Effector memory CD4-positive, alpha-beta T cell (primary cell): ENCODE data around the gene IL4I1.

Experiments
- DNase-seq, 3 donors: peaks; one replicate each; pipeline ENCODE4 v3.0.0-alpha.2; 2020
- H3K27ac ChIP-seq: 2 replicates; pipeline ENCODE4 v1.7.0; 2013; ENCODE audit warnings: mild to moderate bottlenecking, low read length, moderate library complexity; ENCODE audit not compliant: insufficient read depth, poor library complexity, severe bottlenecking
- H3K27me3 ChIP-seq: replicated peaks from 2 replicates; pipeline ENCODE4 v1.7.0; 2013; ENCODE audit warnings: mild to moderate bottlenecking, low read length; ENCODE audit not compliant: insufficient read depth, control insufficient read depth, poor library complexity, severe bottlenecking
- H3K36me3 ChIP-seq: 2 replicates; pipeline ENCODE4 v1.7.0; 2013; ENCODE audit warnings: mild to moderate bottlenecking, low read length, moderate library complexity; ENCODE audit not compliant: control insufficient read depth, insufficient read depth
- H3K4me1 ChIP-seq: 2 replicates; pipeline ENCODE4 v1.7.0; 2013; ENCODE audit warnings: low read length, mild to moderate bottlenecking; ENCODE audit not compliant: control insufficient read depth, insufficient read depth, poor library complexity, severe bottlenecking
- H3K4me3 ChIP-seq: 2 replicates; pipeline ENCODE4 v1.7.0; 2013; ENCODE audit warnings: low read length, low read depth, mild to moderate bottlenecking; ENCODE audit not compliant: insufficient read depth, poor library complexity, severe bottlenecking
- H3K9me3 ChIP-seq: 2 replicates; pipeline ENCODE4 v1.7.0; 2013; ENCODE audit warnings: mild to moderate bottlenecking, low read length, moderate library complexity; ENCODE audit not compliant: control insufficient read depth

IL4I1 gene

DNA sequence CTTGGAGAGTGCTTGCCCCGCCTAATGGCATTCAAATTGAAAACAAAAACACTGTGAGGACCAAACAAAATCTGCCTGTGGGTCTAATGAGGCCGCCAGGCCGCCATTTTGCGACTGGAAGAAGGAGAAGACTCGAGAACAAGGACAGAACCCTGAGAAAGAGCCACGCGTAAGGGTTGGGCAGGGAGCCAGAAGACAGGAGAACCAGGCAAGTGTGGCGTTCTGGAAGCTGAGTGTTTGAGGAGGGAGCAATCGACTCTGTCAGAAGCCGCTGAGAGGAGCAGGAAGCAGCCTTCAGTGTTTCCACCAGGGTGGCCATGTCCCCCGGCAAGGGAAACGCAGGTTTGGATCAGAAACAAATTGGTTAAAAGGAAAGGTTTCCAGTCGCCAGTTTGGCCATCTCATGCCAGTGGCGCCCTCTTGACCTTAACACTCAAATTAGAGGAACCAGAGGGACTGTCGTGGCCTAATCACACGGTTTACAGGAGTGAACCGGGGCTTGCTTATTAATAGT is 55.9 kb downstream of the IL4I1 start:
- Histone ChIP-seq H3K27me3 (no peaks in the 10 kb centered on the region), H3K27ac (no peak overlapping the region), H3K36me3 (peaks cover 26% of the 10 kb centered on the region), H3K4me3 (no peak overlapping the region), H3K9me3 (no peaks in the 10 kb centered on the region), H3K4me1 (no peaks in the 10 kb centered on the region)
- no peak for DNase-seq

DNA sequence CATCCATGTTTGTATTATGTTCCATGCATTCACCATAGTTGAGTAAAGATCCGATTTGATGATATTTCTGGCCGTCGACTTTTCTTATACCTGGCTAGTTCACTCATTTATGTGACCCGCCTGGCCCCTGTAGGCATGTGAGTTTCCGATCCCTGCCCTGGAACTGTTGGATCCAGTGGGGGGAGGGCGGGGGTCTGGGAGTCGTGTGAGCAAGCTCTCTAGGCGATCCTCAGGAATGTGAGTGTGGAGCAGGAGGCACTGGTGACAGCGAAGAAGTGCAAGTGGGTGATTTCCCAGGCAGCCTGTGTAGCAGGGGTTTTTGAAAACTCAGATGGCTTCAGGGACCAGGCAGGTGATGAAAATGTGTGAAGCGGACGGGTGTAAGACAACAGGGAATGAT is 56.4 kb downstream of the IL4I1 start:
- Histone ChIP-seq H3K27me3 (no peaks in the 10 kb centered on the region), H3K9me3 (no peaks in the 10 kb centered on the region), H3K27ac (no peak overlapping the region), H3K4me3 (no peak overlapping the region), H3K4me1 (no peaks in the 10 kb centered on the region), H3K36me3 (peaks cover 30% of the 10 kb centered on the region)
- DNase-seq: no peak

- no peak overlapping the region for H3K4me3 ChIP-seq
- no peaks in the 10 kb centered on the region for H3K27me3 ChIP-seq
- no peaks in the 10 kb centered on the region for H3K4me1 ChIP-seq
- H3K36me3 ChIP-seq: peaks cover 36% of the 10 kb centered on the region
- no peaks in the 10 kb centered on the region for H3K9me3 ChIP-seq
- H3K27ac ChIP-seq: no peak overlapping the region
- DNase-seq: no peak
Observed at GRCh38 chr19:49839713-49840112, 57.0 kb downstream of the IL4I1 start.
